IPS-15b (cell line): ENCODE results near the gene VAMP7.
"Not testable (repeated sequence)": the region's sequence is repeated elsewhere in the genome, so short reads cannot be mapped to it uniquely, and the experiment has no call there.

Experiments
- H3K27me3 ChIP-seq: one replicate; pipeline ENCODE4 v1.6.1; 2013; ENCODE audit warnings: low read length; ENCODE audit not compliant: control insufficient read depth, insufficient read depth
- H3K36me3 ChIP-seq: one replicate; pipeline ENCODE4 v1.6.1; 2013; ENCODE audit warnings: low read length; ENCODE audit not compliant: control insufficient read depth, insufficient read depth
- H3K4me1 ChIP-seq: one replicate; pipeline ENCODE4 v1.6.1; 2013; ENCODE audit warnings: mild to moderate bottlenecking, low read length; ENCODE audit not compliant: control insufficient read depth, insufficient read depth
- H3K4me3 ChIP-seq: one replicate; pipeline ENCODE4 v1.5.1; 2013; ENCODE audit warnings: low read depth, low read length
- H3K9ac ChIP-seq: one replicate; pipeline ENCODE4 v1.6.1; 2013; ENCODE audit warnings: low read depth, mild to moderate bottlenecking, low read length
- H3K9me3 ChIP-seq: one replicate; pipeline ENCODE4 v1.6.1; 2013; ENCODE audit warnings: mild to moderate bottlenecking, low read length; ENCODE audit not compliant: control insufficient read depth, insufficient read depth

Gene VAMP7

GRCh38 chrX:155881158-155881993, at the start of gene VAMP7:
Gene VAMP7, plus strand, starts transcription at chrX:155881345. Its CDS starts 8,122 bp downstream, at chrX:155889467.
- Histone ChIP-seq H3K27me3 (no peaks in the 10 kb centered on the region), H3K9ac (peak within 1 kb of the TSS; percentile 75), H3K36me3 (no peaks in the 10 kb centered on the region), H3K9me3 (no peaks in the 10 kb centered on the region), H3K4me3 (peak within 1 kb of the TSS; percentile 88), H3K4me1 (no peaks in the 10 kb centered on the region)

GRCh38 chrX:155841232-155841631, 39.9 kb upstream of the VAMP7 start:
- Histone ChIP-seq H3K4me3 (no peak overlapping the region), H3K9ac (no peak overlapping the region), H3K36me3 (no peaks in the 10 kb centered on the region), H3K9me3 (no peaks in the 10 kb centered on the region), H3K4me1 (no peaks in the 10 kb centered on the region), H3K27me3 (no peaks in the 10 kb centered on the region)

GRCh38 chrX:155851786-155852185, 29.4 kb upstream of the VAMP7 start:
- H3K4me3 ChIP-seq, H3K9me3 ChIP-seq, H3K36me3 ChIP-seq, H3K4me1 ChIP-seq, H3K27me3 ChIP-seq, H3K9ac ChIP-seq: not testable (repeated sequence)

- Histone ChIP-seq H3K4me3 (no peak overlapping the region), H3K36me3 (no peaks in the 10 kb centered on the region), H3K27me3 (no peaks in the 10 kb centered on the region), H3K4me1 (no peaks in the 10 kb centered on the region), H3K9ac (no peak overlapping the region), H3K9me3 (no peaks in the 10 kb centered on the region)
Measured at GRCh38 chrX:155857561-155857960, 23.6 kb upstream of the VAMP7 start.

GRCh38 chrX:155864655-155865054, 16.5 kb upstream of the VAMP7 start:
- no peak overlapping the region for H3K4me3 ChIP-seq
- H3K9ac ChIP-seq = no peak overlapping the region
- no peaks in the 10 kb centered on the region for H3K27me3 ChIP-seq
- H3K9me3 ChIP-seq = no peaks in the 10 kb centered on the region
- no peaks in the 10 kb centered on the region for H3K36me3 ChIP-seq
- H3K4me1 ChIP-seq = no peaks in the 10 kb centered on the region

GRCh38 chrX:155865193-155865592, 16.0 kb upstream of the VAMP7 start:
- H3K4me1 ChIP-seq = no peaks in the 10 kb centered on the region
- H3K36me3 ChIP-seq = no peaks in the 10 kb centered on the region
- no peak overlapping the region for H3K4me3 ChIP-seq
- H3K27me3 ChIP-seq = no peaks in the 10 kb centered on the region
- H3K9me3 ChIP-seq = no peaks in the 10 kb centered on the region
- no peak overlapping the region for H3K9ac ChIP-seq

- no peaks in the 10 kb centered on the region for H3K27me3 ChIP-seq
- H3K9me3 ChIP-seq = no peaks in the 10 kb centered on the region
- no peaks in the 10 kb centered on the region for H3K36me3 ChIP-seq
- no peaks in the 10 kb centered on the region for H3K4me1 ChIP-seq
- no peak overlapping the region for H3K9ac ChIP-seq
- H3K4me3 ChIP-seq = no peak overlapping the region
Measured at GRCh38 chrX:155867821-155868220, 13.3 kb upstream of the VAMP7 start.

- Histone ChIP-seq H3K27me3 (no peaks in the 10 kb centered on the region), H3K9ac (no peak overlapping the region), H3K36me3 (no peaks in the 10 kb centered on the region), H3K4me1 (no peaks in the 10 kb centered on the region), H3K4me3 (no peak overlapping the region), H3K9me3 (no peaks in the 10 kb centered on the region)
Measured at GRCh38 chrX:155870958-155871357, 10.2 kb upstream of the VAMP7 start.

GRCh38 chrX:155871934-155872333, 9.2 kb upstream of the VAMP7 start:
- H3K9me3 ChIP-seq = no peaks in the 10 kb centered on the region
- H3K4me3 ChIP-seq = no peak overlapping the region
- H3K9ac ChIP-seq = no peak overlapping the region
- no peaks in the 10 kb centered on the region for H3K27me3 ChIP-seq
- no peaks in the 10 kb centered on the region for H3K36me3 ChIP-seq
- H3K4me1 ChIP-seq = no peaks in the 10 kb centered on the region

- no peaks in the 10 kb centered on the region for H3K27me3 ChIP-seq
Measured at GRCh38 chrX:155873188-155873587, 8.0 kb upstream of the VAMP7 start.

GRCh38 chrX:155874571-155875244, 6.4 kb upstream of the VAMP7 start:
- no peaks in the 10 kb centered on the region for H3K36me3 ChIP-seq
- H3K9me3 ChIP-seq = no peaks in the 10 kb centered on the region
- H3K4me1 ChIP-seq = no peaks in the 10 kb centered on the region
- no peaks in the 10 kb centered on the region for H3K27me3 ChIP-seq
- H3K9ac ChIP-seq = no peak overlapping the region
- no peak overlapping the region for H3K4me3 ChIP-seq

More at GRCh38 chrX:155873188-155873587, 8.0 kb upstream of the VAMP7 start:
- no peaks in the 10 kb centered on the region for H3K4me1 ChIP-seq
- no peak overlapping the region for H3K9ac ChIP-seq
- no peaks in the 10 kb centered on the region for H3K36me3 ChIP-seq
- H3K4me3 ChIP-seq = no peak overlapping the region
- no peaks in the 10 kb centered on the region for H3K9me3 ChIP-seq

- Histone ChIP-seq H3K9me3 (no peaks in the 10 kb centered on the region), H3K4me1 (no peaks in the 10 kb centered on the region), H3K27me3 (no peaks in the 10 kb centered on the region), H3K9ac (no peak overlapping the region), H3K36me3 (no peaks in the 10 kb centered on the region), H3K4me3 (no peak overlapping the region)
Measured at GRCh38 chrX:155876704-155877103, 4.4 kb upstream of the VAMP7 start.
